ENCODE measurements around the gene PACC1.
"Not testable (repeated sequence)": the region's sequence is repeated elsewhere in the genome, so short reads cannot be mapped to it uniquely, and the experiment has no call there.

PACC1 gene

GRCh38 chr1:212326541-212326940 lies 88.1 kb downstream of the PACC1 start:
- DNase-seq, result no peak

- DNase-seq, result peak in 2 of 6 experiments; percentile 28 to 31
Observed at GRCh38 chr1:212323066-212323465, 91.6 kb downstream of the PACC1 start.

- not testable (repeated sequence) for DNase-seq
Observed at GRCh38 chr1:212321031-212321430, 93.7 kb downstream of the PACC1 start.

- DNase-seq, result no peak
Observed at GRCh38 chr1:212317916-212318315, 96.8 kb downstream of the PACC1 start.

DNA sequence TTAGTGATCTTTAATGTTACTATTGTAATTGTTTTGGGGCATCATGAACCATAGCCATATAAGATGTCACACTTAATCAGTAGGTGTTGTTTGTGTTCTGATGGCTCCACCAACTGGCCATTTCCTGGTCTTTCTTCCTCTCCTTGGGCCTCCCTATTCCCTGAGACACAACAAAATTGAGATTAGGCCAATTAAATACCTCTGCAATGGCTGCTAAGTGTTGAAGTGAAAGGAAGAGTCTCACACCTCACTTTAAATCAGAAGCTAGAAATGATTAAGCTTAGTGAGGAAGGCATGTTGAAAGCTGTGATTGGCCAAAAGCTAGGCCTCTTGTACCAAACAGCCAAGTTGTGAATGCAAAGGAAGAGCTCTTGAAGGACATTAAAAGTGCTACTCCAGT lies 98.8 kb downstream of the PACC1 start:
- DNase-seq, result no peak

- DNase-seq, result no peak
Observed at GRCh38 chr1:212315184-212315583, 99.5 kb downstream of the PACC1 start.
